Esophagus squamous epithelium (tissue), 5 donors: Measurements from ENCODE around the gene UBAC2. TPM values are rescaled to one million over a fixed set of nuclear protein-coding genes. Genes with fewer than 3 reads are reported as not detected.

Experiments used
- DNase-seq: peaks from one replicate; lab custom pipeline; 2025; lab: John Stamatoyannopoulos, UW
- H3K27ac ChIP-seq, 4 donors: fragments of 200-600 bp; sonication (generic); one replicate each; pipeline ENCODE4 v1.5.1; 2016 to 2019; ENCODE audit warnings: mild to moderate bottlenecking in 1 of 4
- H3K27me3 ChIP-seq, 4 donors: fragments of 200-600 bp; sonication (generic); 1 replicate in 3 of 4; 2 replicates in 1 of 4; pipeline versions ENCODE4 v1.5.1 to v1.6.0; 2017 to 2021; ENCODE audit warnings: antibody characterized with exemption in 1 of 4
- H3K36me3 ChIP-seq, 3 donors: fragments of 200-600 bp; sonication (generic); one replicate each; pipeline ENCODE4 v1.5.1; 2016 to 2019
- H3K4me1 ChIP-seq, 3 donors: fragments of 200-600 bp; sonication (generic); one replicate each; pipeline ENCODE4 v1.5.1; 2017 to 2019
- H3K4me3 ChIP-seq, 4 donors: fragments of 200-600 bp; sonication (generic); 1 replicate in 3 of 4; 2 replicates in 1 of 4; pipeline ENCODE4 v1.5.1; 2016 to 2019; ENCODE audit warnings: mild to moderate bottlenecking in 2 of 4, moderate library complexity in 1 of 4
- H3K9me3 ChIP-seq, 3 donors: fragments of 200-600 bp; sonication (generic); one replicate each; pipeline ENCODE4 v1.5.1; 2016 to 2019
- POLR2A ChIP-seq, 4 donors: fragments of 450-650 bp; IDR thresholded peaks; one replicate each; pipeline ENCODE4 v1.6.1; 2017; ENCODE audit warnings: antibody characterized with exemption in 4 of 4, mild to moderate bottlenecking in 4 of 4, moderate library complexity in 3 of 4
- WGBS, 2 donors: methylation state at CpG; one replicate each; pipeline ENCODE4 v1.1.5; 2018; 5-methylcytosine and 5-hydroxymethylcytosine counted together
- intact Hi-C: fragments of 100-400 bp; cut with DNase I; formaldehyde crosslinking; loops from one replicate; pipeline ENCODE4 v1.15.0; 2022
- total RNA-seq, 4 donors: library from RNA; depleted of rRNA; stranded (reverse); fragments of >200 nt; gene quantifications; one replicate each; pipeline ENCODE4 v1.1.0, GENCODE V29; 2016
- TF ChIP-seq, protein P1 (sequence below), 6 experiments: fragments of 450-650 bp in 4 of 6; fragments of 200-600 bp in 2 of 6; sonication (generic) in 2 of 6; IDR thresholded peaks; one replicate each; pipeline ENCODE4 v1.5.1; 2016 to 2019; ENCODE audit warnings: antibody characterized with exemption in 6 of 6, mild to moderate bottlenecking in 4 of 6, moderate library complexity in 4 of 6
- donor health status: DM: yes; HTN: yes; CAD: no.

The UBAC2 gene
- total RNA-seq, 4 donors from 2014 or later, result 60.8 to 84.6 (median 75.0) TPM

DNA sequence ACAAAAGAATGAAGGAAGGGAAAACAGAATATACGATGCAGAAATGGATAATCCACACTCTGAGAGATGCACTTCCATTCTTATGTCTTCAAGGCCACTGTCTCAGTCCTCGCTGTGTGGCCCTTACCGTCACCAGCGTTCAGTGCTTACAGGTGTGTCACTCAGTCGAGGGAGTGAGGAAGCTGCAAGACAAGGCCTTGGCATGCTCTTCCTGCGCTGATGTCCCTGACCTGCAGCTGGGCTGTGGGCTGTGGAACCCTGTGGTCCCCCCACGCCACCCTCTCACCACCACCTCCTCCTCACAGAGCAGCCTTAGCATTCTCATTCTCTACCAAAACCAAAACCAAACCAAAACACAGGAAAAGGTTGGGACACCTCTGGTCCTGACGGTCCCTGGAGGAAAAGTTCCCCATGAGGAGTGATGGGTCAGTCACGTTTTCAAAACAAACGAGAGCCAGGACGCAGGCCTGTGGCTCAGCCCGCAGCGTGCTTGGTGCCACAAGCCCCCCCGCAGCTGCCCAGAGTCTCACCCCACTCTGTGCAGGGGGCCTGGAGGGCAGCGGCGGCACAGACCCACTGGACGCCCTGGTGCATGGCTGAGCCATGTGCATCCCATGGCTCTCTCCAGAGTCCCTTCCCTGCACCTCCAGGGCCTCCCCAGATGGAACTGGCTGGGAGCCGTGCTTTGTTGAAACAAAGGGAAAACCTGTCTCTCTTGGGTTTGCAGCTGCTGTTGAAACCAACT lies 154.8 kb downstream of the UBAC2 start:
- DNase-seq, result no peak
- intact Hi-C loops, result no loop called here
- peaks cover 28 to 44% (median 30%) of the 10 kb centered on the region in 3 donors for H3K4me1 ChIP-seq
- peak overlapping the region; percentile 48 to 88 (median 64) for H3K27ac ChIP-seq
- H3K4me3 ChIP-seq, result peak overlapping the region in 1 of 4 donors; percentile 41
- H3K36me3 ChIP-seq, result peaks cover 0 to 78% (median 6%) of the 10 kb centered on the region in 3 donors
- 63 to 88% methylated on average over 8 to 17 of the region's 18 CpGs for WGBS, 2 donors
- H3K27me3 ChIP-seq, result no peaks in the 10 kb centered on the region
- H3K9me3 ChIP-seq, result no peaks in the 10 kb centered on the region
- TF ChIP-seq POLR2A (IDR thresholded peaks at IDR 0.05), result no peak
- TF ChIP-seq, protein P1, sequence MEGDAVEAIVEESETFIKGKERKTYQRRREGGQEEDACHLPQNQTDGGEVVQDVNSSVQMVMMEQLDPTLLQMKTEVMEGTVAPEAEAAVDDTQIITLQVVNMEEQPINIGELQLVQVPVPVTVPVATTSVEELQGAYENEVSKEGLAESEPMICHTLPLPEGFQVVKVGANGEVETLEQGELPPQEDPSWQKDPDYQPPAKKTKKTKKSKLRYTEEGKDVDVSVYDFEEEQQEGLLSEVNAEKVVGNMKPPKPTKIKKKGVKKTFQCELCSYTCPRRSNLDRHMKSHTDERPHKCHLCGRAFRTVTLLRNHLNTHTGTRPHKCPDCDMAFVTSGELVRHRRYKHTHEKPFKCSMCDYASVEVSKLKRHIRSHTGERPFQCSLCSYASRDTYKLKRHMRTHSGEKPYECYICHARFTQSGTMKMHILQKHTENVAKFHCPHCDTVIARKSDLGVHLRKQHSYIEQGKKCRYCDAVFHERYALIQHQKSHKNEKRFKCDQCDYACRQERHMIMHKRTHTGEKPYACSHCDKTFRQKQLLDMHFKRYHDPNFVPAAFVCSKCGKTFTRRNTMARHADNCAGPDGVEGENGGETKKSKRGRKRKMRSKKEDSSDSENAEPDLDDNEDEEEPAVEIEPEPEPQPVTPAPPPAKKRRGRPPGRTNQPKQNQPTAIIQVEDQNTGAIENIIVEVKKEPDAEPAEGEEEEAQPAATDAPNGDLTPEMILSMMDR (IDR thresholded peaks at IDR 0.05), result no peak

DNA sequence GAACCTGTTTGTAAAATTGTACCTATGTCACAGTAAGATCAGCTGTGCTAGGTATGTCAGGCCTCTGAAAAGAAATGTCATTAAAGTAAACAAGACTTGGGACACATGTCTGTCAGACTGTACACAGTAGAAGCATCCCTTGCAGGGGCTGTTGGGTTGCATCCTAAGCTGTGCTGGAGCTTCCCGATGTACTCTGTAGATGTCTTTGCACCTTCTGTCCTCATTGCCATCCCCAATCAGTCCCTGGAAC lies 155.3 kb downstream of the UBAC2 start:
- peak overlapping the region in 2 of 4 donors; percentile 23 to 41 for H3K4me3 ChIP-seq
- H3K27me3 ChIP-seq, result no peaks in the 10 kb centered on the region
- DNase-seq, result no peak
- TF ChIP-seq, protein P1 (IDR thresholded peaks at IDR 0.05), result no peak
- no peak for TF ChIP-seq POLR2A (IDR thresholded peaks at IDR 0.05)
- intact Hi-C loops, result no loop called here
- peak overlapping the region; percentile 48 to 88 (median 64) for H3K27ac ChIP-seq
- H3K4me1 ChIP-seq, result peaks cover 28 to 44% (median 30%) of the 10 kb centered on the region in 3 donors
- no peaks in the 10 kb centered on the region for H3K9me3 ChIP-seq
- 33 to 50% methylated on average over 1 of the region's 1 CpG for WGBS, 2 donors
- H3K36me3 ChIP-seq, result peaks cover 0 to 80% (median 6%) of the 10 kb centered on the region in 3 donors

DNA sequence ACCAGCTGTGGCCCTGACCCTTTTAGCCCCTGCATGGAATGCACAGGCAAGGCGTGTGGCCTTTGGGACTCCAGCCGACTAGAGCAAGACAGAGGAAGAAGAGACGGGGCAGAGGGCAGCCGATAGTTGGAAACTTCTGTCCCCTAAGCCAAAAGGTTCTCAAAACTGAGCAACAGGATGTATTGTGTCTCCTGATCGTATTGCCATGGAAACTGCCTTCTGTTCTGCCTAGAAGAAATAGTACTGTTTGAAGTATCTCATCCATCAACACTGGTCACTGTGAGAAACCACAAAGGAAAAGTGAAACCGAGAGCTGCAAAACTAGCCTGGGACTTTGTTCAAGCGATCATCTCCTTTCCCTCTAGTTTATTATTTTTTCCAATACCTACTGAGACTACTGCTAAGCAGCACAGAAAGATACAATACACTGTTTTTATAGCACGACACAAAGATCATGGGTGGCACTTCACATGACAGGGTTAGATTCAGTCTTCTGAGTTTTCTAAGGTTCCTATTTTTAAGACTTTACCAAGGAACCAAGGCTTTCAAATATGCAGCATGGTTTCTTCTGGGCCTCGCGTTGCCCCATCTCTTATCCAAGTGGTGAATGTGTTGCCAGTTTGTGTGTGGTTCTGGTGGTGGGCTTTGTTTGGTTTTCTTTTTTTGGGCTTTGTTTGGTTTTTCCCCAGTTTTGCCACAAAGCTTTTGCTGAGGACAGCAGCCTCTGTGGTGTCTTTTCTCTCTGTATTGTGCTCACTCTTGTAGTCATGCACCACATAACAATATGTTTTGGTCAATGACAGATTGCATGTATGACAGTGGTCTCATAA lies 155.8 kb downstream of the UBAC2 start:
- H3K9me3 ChIP-seq, result no peaks in the 10 kb centered on the region
- H3K36me3 ChIP-seq, result peaks cover 0 to 80% (median 6%) of the 10 kb centered on the region in 3 donors
- WGBS, 2 donors, result 50 to 58% methylated on average over 8 to 10 of the region's 10 CpGs
- no peak for DNase-seq
- TF ChIP-seq, protein P1 (IDR thresholded peaks at IDR 0.05), result no peak
- TF ChIP-seq POLR2A (IDR thresholded peaks at IDR 0.05), result peak in 1 of 4 donors; percentile 39
- intact Hi-C loops, result no loop called here
- H3K4me3 ChIP-seq, result peak overlapping the region in 2 of 4 donors; percentile 23 to 41
- H3K4me1 ChIP-seq, result peaks cover 28 to 44% (median 30%) of the 10 kb centered on the region in 3 donors
- H3K27me3 ChIP-seq, result no peaks in the 10 kb centered on the region
- H3K27ac ChIP-seq, result peak overlapping the region; percentile 48 to 88 (median 64)

DNA sequence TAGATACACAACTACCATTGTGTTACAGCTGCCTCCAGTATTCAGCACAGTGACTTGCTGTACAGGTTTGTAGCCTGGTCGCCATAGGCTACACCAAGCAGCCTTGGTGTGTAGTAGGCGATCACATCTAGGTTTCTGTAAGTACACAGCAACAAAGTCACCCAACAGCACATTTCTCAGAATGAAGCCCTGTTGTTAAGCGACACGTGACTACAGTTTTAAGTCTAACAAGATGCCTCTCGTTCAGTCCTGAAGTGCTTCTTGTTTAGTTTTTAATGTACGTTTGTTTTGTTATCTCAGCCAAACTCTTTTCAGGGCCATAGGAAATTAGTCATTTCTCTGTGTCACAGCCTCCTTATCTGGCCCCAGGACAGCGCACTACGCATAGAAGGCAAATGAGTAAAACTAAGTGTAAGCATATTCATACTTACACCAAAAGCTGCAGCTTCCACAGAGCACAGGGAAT lies 156.5 kb downstream of the UBAC2 start:
- H3K36me3 ChIP-seq, result peaks cover 0 to 78% (median 6%) of the 10 kb centered on the region in 3 donors
- H3K27me3 ChIP-seq, result no peaks in the 10 kb centered on the region
- TF ChIP-seq, protein P1 (IDR thresholded peaks at IDR 0.05), result no peak
- TF ChIP-seq POLR2A (IDR thresholded peaks at IDR 0.05), result peak in 1 of 4 donors; percentile 22
- peaks cover 28 to 44% (median 30%) of the 10 kb centered on the region in 3 donors for H3K4me1 ChIP-seq
- intact Hi-C loops, result no loop called here
- no peaks in the 10 kb centered on the region for H3K9me3 ChIP-seq
- DNase-seq, result no peak
- peak overlapping the region; percentile 48 to 88 (median 64) for H3K27ac ChIP-seq
- WGBS, 2 donors, result 57 to 65% methylated on average over 8 of the region's 8 CpGs
- H3K4me3 ChIP-seq, result no peak overlapping the region
